WTC11 (cell line): Measurements from ENCODE around the gene DYNC1I1. TPM values are rescaled to one million over a fixed set of nuclear protein-coding genes. Genes with fewer than 3 reads are reported as not detected.

ENCODE experiments used
- ATAC-seq: fragments of 200-7000 bp; cut with Tn5 transposase; 2 replicates; pipeline ENCODE4 v1.10.0; 2021; ENCODE audit warnings: mild to moderate bottlenecking, moderate library complexity
- CTCF ChIA-PET: fragments of 300-600 bp; sonication (Branson Sonifier 250); formaldehyde crosslinking; loops from one replicate; lab custom pipeline; 2021; ENCODE audit warnings: antibody characterized with exemption; lab: Charles Lee
- POLR2A ChIA-PET: fragments of 350-600 bp; sonication (Branson Sonifier 250); formaldehyde crosslinking; loops from one replicate; lab custom pipeline; 2021; ENCODE audit warnings: antibody characterized with exemption; lab: Charles Lee
- DNase-seq: peaks from one replicate; pipeline ENCODE4 v3.0.0; 2021; ENCODE audit warnings: low spot score
- H3K27ac Mint-ChIP-seq: 2 replicates; pipeline ENCODE4 v1.8.0; 2021; ENCODE audit warnings: mixed read lengths
- H3K27me3 Mint-ChIP-seq: 2 replicates; pipeline ENCODE4 v1.8.0; 2021; ENCODE audit warnings: low read depth, mild to moderate bottlenecking, moderate library complexity, mixed read lengths
- H3K36me3 Mint-ChIP-seq: 2 replicates; pipeline ENCODE4 v1.8.0; 2021; ENCODE audit warnings: mixed read lengths
- H3K4me1 Mint-ChIP-seq: 2 replicates; pipeline ENCODE4 v1.8.0; 2022; ENCODE audit warnings: mixed read lengths
- H3K4me3 Mint-ChIP-seq: 2 replicates; pipeline ENCODE4 v1.8.0; 2021; ENCODE audit warnings: mild to moderate bottlenecking, moderate library complexity, mixed read lengths
- H3K9me3 Mint-ChIP-seq: 2 replicates; pipeline ENCODE4 v1.8.0; 2021; ENCODE audit warnings: mixed read lengths
- ATF1 ChIP-seq: sonication (generic); formaldehyde crosslinking; IDR thresholded peaks from 2 replicates; pipeline ENCODE4 v1.8.1; 2023; ENCODE audit warnings: mild to moderate bottlenecking, moderate library complexity, missing genetic modification reagents
- CREM ChIP-seq: sonication (generic); formaldehyde crosslinking; IDR thresholded peaks from 2 replicates; pipeline ENCODE4 v1.8.1; 2022; ENCODE audit warnings: mild to moderate bottlenecking, missing genetic modification reagents, moderate library complexity
- EMX1 ChIP-seq: fragments of 250-450 bp; sonication (Bioruptor Pico); IDR thresholded peaks from 2 replicates; pipeline ENCODE4 v1.8.0; 2021; ENCODE audit warnings: mild to moderate bottlenecking
- ESRRA ChIP-seq: sonication (generic); formaldehyde crosslinking; IDR thresholded peaks from 2 replicates; pipeline ENCODE4 v1.8.1; 2022; ENCODE audit warnings: mild to moderate bottlenecking, missing genetic modification reagents, borderline replicate concordance
- ETV6 ChIP-seq: sonication (generic); formaldehyde crosslinking; IDR thresholded peaks from 2 replicates; pipeline ENCODE4 v1.8.1; 2022; ENCODE audit warnings: mild to moderate bottlenecking, missing genetic modification reagents
- FOXK1 ChIP-seq: sonication (generic); formaldehyde crosslinking; IDR thresholded peaks from 2 replicates; pipeline ENCODE4 v1.8.0; 2022; ENCODE audit warnings: mild to moderate bottlenecking, moderate library complexity, missing genetic modification reagents
- FOXP1 ChIP-seq: sonication (generic); formaldehyde crosslinking; IDR thresholded peaks from 2 replicates; pipeline ENCODE4 v1.8.0; 2022; ENCODE audit warnings: missing genetic modification reagents, mild to moderate bottlenecking, moderate library complexity, borderline replicate concordance
- GRHL2 ChIP-seq: fragments of 250-450 bp; sonication (Bioruptor Pico); IDR thresholded peaks from 2 replicates; pipeline ENCODE4 v1.8.0; 2022; ENCODE audit warnings: mild to moderate bottlenecking, moderate library complexity; ENCODE audit not compliant: insufficient replicate concordance, severe bottlenecking
- IRF2 ChIP-seq: sonication (generic); formaldehyde crosslinking; IDR thresholded peaks from 2 replicates; pipeline ENCODE4 v1.8.0; 2022; ENCODE audit warnings: low read depth, missing genetic modification reagents, borderline replicate concordance
- JUN ChIP-seq: sonication (generic); formaldehyde crosslinking; IDR thresholded peaks from 2 replicates; pipeline ENCODE4 v1.8.0; 2023; ENCODE audit warnings: mild to moderate bottlenecking, missing genetic modification reagents
- MYBL2 ChIP-seq: sonication (generic); formaldehyde crosslinking; IDR thresholded peaks from 2 replicates; pipeline ENCODE4 v1.8.1; 2023; ENCODE audit warnings: mild to moderate bottlenecking, moderate library complexity, missing genetic modification reagents
- NR3C1 ChIP-seq: sonication (generic); formaldehyde crosslinking; conservative IDR thresholded peaks from 2 replicates; pipeline ENCODE4 v1.8.1; 2023; ENCODE audit warnings: low read depth, mild to moderate bottlenecking, missing genetic modification reagents
- PRRX2 ChIP-seq: fragments of 250-450 bp; sonication (Bioruptor Pico); IDR thresholded peaks from 2 replicates; pipeline ENCODE4 v1.8.0; 2021; ENCODE audit warnings: mild to moderate bottlenecking
- RORB ChIP-seq: fragments of 250-450 bp; sonication (Bioruptor Pico); IDR thresholded peaks from 2 replicates; pipeline ENCODE4 v1.9.0; 2021; ENCODE audit warnings: mild to moderate bottlenecking
- SMAD4 ChIP-seq: sonication (generic); formaldehyde crosslinking; IDR thresholded peaks from 2 replicates; pipeline ENCODE4 v1.8.0; 2022; ENCODE audit warnings: mild to moderate bottlenecking, missing genetic modification reagents
- SOX15 ChIP-seq: fragments of 250-450 bp; sonication (Bioruptor Pico); IDR thresholded peaks from 2 replicates; pipeline ENCODE4 v1.9.0; 2021; ENCODE audit warnings: mild to moderate bottlenecking
- TCF7 ChIP-seq: sonication (generic); formaldehyde crosslinking; IDR thresholded peaks from 2 replicates; pipeline ENCODE4 v1.8.0; 2022; ENCODE audit warnings: mild to moderate bottlenecking, low read depth, missing genetic modification reagents, moderate library complexity
- ZNF396 ChIP-seq: fragments of 250-450 bp; sonication (Bioruptor Pico); IDR thresholded peaks from 2 replicates; pipeline ENCODE4 v1.8.0; 2021; ENCODE audit warnings: mild to moderate bottlenecking, moderate library complexity, borderline replicate concordance
- total RNA-seq: library from RNA; stranded (reverse); gene quantifications from 3 replicates; pipeline ENCODE4 v1.2.3, GENCODE V29; 2021
- TF ChIP-seq, protein P1 (sequence below): fragments of 250-450 bp; sonication (Bioruptor Pico); IDR thresholded peaks from 2 replicates; pipeline ENCODE4 v1.9.0; 2021; ENCODE audit warnings: mild to moderate bottlenecking
- TF ChIP-seq, protein P2 (sequence below): fragments of 250-450 bp; sonication (Bioruptor Pico); conservative IDR thresholded peaks from 2 replicates; pipeline ENCODE4 v1.9.0; 2021; ENCODE audit warnings: mild to moderate bottlenecking
- TF ChIP-seq, protein P3 (sequence below): sonication (generic); formaldehyde crosslinking; IDR thresholded peaks from 2 replicates; pipeline ENCODE4 v1.8.0; 2022; ENCODE audit warnings: mild to moderate bottlenecking, missing genetic modification reagents
- TF ChIP-seq, protein P4 (sequence below): sonication (generic); formaldehyde crosslinking; IDR thresholded peaks from 2 replicates; pipeline ENCODE4 v1.8.0; 2023; ENCODE audit warnings: mild to moderate bottlenecking, missing genetic modification reagents
- TF ChIP-seq, protein P5 (sequence below): sonication (generic); formaldehyde crosslinking; IDR thresholded peaks from 2 replicates; pipeline ENCODE4 v1.8.1; 2022; ENCODE audit warnings: low read depth, mild to moderate bottlenecking, moderate library complexity, missing genetic modification reagents, borderline replicate concordance
- TF ChIP-seq, protein P6 (sequence below): sonication (generic); formaldehyde crosslinking; IDR thresholded peaks from 2 replicates; pipeline ENCODE4 v1.8.0; 2022; ENCODE audit warnings: mild to moderate bottlenecking, missing genetic modification reagents
- TF ChIP-seq, protein P7 (sequence below): sonication (generic); formaldehyde crosslinking; IDR thresholded peaks from 2 replicates; pipeline ENCODE4 v1.8.1; 2022; ENCODE audit warnings: missing genetic modification reagents, borderline replicate concordance

Gene DYNC1I1
- total RNA-seq, 1 experiment from 2014 or later, result 2.8 TPM

DNA sequence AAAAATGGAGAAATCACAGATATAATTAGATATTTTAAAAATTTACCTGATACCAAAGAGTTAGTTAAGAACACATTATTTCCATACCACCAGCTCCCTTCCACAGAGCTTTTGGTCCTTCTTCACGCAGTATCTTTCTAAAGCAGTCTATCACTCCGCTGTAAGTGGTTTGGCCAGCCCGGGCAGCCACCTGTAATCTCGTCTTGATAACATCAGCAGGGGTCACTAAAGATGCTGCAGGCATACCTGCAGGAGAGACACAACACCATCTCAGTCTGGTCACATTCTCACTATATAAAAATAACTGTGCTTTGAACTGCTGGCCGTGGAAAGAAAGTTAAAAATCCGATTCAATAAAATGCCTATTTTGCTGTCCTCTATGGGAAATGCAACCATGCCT is 349.4 kb downstream of the DYNC1I1 start:
- H3K27ac Mint-ChIP-seq, result no peak overlapping the region
- CTCF ChIA-PET, result no interaction called here
- TF ChIP-seq SMAD4 (CRISPR knock-in tag) (no peak), GRHL2 (CRISPR knock-in tag) (no peak), ATF1 (CRISPR knock-in tag) (no peak), FOXP1 (CRISPR knock-in tag) (no peak), JUN (CRISPR knock-in tag) (no peak), TCF7 (CRISPR knock-in tag) (no peak), ZNF396 (no peak), ESRRA (no peak), RORB (CRISPR knock-in tag) (no peak), ETV6 (CRISPR knock-in tag) (no peak), CREM (no peak), EMX1 (CRISPR knock-in tag) (no peak), FOXK1 (CRISPR knock-in tag) (no peak), MYBL2 (CRISPR knock-in tag) (no peak), PRRX2 (CRISPR knock-in tag) (no peak)
- TF ChIP-seq, protein P1, sequence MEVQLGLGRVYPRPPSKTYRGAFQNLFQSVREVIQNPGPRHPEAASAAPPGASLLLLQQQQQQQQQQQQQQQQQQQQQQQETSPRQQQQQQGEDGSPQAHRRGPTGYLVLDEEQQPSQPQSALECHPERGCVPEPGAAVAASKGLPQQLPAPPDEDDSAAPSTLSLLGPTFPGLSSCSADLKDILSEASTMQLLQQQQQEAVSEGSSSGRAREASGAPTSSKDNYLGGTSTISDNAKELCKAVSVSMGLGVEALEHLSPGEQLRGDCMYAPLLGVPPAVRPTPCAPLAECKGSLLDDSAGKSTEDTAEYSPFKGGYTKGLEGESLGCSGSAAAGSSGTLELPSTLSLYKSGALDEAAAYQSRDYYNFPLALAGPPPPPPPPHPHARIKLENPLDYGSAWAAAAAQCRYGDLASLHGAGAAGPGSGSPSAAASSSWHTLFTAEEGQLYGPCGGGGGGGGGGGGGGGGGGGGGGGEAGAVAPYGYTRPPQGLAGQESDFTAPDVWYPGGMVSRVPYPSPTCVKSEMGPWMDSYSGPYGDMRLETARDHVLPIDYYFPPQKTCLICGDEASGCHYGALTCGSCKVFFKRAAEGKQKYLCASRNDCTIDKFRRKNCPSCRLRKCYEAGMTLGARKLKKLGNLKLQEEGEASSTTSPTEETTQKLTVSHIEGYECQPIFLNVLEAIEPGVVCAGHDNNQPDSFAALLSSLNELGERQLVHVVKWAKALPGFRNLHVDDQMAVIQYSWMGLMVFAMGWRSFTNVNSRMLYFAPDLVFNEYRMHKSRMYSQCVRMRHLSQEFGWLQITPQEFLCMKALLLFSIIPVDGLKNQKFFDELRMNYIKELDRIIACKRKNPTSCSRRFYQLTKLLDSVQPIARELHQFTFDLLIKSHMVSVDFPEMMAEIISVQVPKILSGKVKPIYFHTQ (CRISPR knock-in tag), result no peak
- TF ChIP-seq, protein P2, sequence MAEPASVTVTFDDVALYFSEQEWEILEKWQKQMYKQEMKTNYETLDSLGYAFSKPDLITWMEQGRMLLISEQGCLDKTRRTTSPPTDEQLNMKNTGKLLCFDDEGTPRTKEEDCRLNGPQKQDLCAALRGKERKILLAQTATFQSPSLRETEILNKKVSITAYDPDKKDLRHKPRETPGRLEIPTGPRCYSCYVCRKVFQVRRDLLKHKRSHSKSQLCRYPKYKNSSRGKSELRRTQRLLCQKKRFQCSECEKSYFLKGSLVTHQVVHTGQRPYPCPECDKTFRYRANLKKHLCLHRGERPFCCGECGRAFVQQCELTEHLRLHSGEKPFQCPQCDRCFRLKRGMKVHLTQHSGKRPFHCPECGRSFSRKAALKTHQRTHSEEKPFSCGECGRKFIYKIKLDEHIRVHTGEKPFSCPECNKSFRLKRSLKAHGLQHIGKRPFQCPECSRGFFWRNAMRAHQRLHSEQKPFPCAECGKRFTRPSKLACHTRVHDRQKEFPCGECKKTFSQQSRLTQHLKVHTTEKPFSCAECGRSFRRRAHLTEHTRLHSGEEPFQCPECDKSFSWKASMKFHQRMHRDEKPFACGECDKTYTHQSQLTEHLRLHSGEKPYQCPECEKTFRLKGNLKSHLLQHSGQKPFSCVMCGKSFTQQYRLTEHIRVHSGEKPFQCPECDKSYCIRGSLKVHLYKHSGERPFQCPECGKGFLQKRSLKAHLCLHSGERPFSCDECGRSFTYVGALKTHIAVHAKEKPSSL, result no peak
- TF ChIP-seq, protein P3, sequence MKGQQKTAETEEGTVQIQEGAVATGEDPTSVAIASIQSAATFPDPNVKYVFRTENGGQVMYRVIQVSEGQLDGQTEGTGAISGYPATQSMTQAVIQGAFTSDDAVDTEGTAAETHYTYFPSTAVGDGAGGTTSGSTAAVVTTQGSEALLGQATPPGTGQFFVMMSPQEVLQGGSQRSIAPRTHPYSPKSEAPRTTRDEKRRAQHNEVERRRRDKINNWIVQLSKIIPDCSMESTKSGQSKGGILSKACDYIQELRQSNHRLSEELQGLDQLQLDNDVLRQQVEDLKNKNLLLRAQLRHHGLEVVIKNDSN (CRISPR knock-in tag), result no peak
- TF ChIP-seq, protein P4, sequence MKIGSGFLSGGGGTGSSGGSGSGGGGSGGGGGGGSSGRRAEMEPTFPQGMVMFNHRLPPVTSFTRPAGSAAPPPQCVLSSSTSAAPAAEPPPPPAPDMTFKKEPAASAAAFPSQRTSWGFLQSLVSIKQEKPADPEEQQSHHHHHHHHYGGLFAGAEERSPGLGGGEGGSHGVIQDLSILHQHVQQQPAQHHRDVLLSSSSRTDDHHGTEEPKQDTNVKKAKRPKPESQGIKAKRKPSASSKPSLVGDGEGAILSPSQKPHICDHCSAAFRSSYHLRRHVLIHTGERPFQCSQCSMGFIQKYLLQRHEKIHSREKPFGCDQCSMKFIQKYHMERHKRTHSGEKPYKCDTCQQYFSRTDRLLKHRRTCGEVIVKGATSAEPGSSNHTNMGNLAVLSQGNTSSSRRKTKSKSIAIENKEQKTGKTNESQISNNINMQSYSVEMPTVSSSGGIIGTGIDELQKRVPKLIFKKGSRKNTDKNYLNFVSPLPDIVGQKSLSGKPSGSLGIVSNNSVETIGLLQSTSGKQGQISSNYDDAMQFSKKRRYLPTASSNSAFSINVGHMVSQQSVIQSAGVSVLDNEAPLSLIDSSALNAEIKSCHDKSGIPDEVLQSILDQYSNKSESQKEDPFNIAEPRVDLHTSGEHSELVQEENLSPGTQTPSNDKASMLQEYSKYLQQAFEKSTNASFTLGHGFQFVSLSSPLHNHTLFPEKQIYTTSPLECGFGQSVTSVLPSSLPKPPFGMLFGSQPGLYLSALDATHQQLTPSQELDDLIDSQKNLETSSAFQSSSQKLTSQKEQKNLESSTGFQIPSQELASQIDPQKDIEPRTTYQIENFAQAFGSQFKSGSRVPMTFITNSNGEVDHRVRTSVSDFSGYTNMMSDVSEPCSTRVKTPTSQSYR, result no peak
- DNase-seq (no peak), ATAC-seq (no peak)
- H3K36me3 Mint-ChIP-seq, result peaks cover 13% of the 10 kb centered on the region
- peaks cover 36% of the 10 kb centered on the region for H3K4me1 Mint-ChIP-seq
- POLR2A ChIA-PET, result no interaction called here
- H3K4me3 Mint-ChIP-seq, result no peak overlapping the region
- H3K9me3 Mint-ChIP-seq, result no peaks in the 10 kb centered on the region
- peaks cover 2% of the 10 kb centered on the region; the same call in 1 of the 2 replicates for H3K27me3 Mint-ChIP-seq

DNA sequence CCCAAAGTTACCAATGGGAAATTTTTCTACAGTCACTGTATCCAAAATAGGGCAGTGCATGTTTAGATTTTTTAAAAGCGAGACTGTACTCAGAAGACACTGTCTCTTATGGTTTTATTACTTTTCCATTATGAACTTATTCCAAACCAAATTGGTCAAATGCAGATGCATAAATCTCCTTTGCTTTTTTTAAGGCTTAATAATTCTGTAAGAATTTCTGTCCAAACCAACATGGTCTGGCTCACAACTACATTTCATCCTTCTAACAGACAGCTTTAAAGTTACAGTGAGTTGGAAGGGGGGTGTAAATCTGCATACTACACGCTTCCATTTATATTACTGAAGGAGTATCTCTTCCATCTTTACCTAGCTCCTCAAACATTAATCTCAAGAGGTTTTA is 350.4 kb downstream of the DYNC1I1 start:
- ATAC-seq (no peak), DNase-seq (no peak)
- CTCF ChIA-PET, result no interaction called here
- POLR2A ChIA-PET, result no interaction called here
- Mint-ChIP-seq H3K36me3 (peaks cover 13% of the 10 kb centered on the region), H3K4me3 (no peak overlapping the region), H3K27me3 (peaks cover 2% of the 10 kb centered on the region; the same call in 1 of the 2 replicates), H3K9me3 (no peaks in the 10 kb centered on the region), H3K27ac (no peak overlapping the region), H3K4me1 (peaks cover 41% of the 10 kb centered on the region)
- TF ChIP-seq, protein P5, sequence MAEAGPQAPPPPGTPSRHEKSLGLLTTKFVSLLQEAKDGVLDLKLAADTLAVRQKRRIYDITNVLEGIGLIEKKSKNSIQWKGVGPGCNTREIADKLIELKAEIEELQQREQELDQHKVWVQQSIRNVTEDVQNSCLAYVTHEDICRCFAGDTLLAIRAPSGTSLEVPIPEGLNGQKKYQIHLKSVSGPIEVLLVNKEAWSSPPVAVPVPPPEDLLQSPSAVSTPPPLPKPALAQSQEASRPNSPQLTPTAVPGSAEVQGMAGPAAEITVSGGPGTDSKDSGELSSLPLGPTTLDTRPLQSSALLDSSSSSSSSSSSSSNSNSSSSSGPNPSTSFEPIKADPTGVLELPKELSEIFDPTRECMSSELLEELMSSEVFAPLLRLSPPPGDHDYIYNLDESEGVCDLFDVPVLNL (CRISPR knock-in tag), result no peak
- TF ChIP-seq, protein P6, sequence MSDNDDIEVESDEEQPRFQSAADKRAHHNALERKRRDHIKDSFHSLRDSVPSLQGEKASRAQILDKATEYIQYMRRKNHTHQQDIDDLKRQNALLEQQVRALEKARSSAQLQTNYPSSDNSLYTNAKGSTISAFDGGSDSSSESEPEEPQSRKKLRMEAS (CRISPR knock-in tag), result no peak
- TF ChIP-seq, protein P7, sequence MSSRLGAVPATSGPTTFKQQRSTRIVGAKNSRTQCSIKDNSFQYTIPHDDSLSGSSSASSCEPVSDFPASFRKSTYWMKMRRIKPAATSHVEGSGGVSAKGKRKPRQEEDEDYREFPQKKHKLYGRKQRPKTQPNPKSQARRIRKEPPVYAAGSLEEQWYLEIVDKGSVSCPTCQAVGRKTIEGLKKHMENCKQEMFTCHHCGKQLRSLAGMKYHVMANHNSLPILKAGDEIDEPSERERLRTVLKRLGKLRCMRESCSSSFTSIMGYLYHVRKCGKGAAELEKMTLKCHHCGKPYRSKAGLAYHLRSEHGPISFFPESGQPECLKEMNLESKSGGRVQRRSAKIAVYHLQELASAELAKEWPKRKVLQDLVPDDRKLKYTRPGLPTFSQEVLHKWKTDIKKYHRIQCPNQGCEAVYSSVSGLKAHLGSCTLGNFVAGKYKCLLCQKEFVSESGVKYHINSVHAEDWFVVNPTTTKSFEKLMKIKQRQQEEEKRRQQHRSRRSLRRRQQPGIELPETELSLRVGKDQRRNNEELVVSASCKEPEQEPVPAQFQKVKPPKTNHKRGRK (CRISPR knock-in tag), result no peak
- TF ChIP-seq SOX15 (CRISPR knock-in tag) (no peak), NR3C1 (no peak), IRF2 (CRISPR knock-in tag) (no peak), EMX1 (CRISPR knock-in tag) (no peak)
